GM18519 (cell line): ENCODE results near the gene NUS1.
"Not testable (repeated sequence)": the region's sequence is repeated elsewhere in the genome, so short reads cannot be mapped to it uniquely, and the experiment has no call there.

Source experiments
- ATAC-seq: cut with Tn5 transposase; IDR thresholded peaks from one replicate; pipeline ENCODE4 v1.9.1; 2021; ENCODE audit warnings: mild to moderate bottlenecking, moderate library complexity; ENCODE audit not compliant: unreplicated experiment, low FRiP score

NUS1 gene

DNA sequence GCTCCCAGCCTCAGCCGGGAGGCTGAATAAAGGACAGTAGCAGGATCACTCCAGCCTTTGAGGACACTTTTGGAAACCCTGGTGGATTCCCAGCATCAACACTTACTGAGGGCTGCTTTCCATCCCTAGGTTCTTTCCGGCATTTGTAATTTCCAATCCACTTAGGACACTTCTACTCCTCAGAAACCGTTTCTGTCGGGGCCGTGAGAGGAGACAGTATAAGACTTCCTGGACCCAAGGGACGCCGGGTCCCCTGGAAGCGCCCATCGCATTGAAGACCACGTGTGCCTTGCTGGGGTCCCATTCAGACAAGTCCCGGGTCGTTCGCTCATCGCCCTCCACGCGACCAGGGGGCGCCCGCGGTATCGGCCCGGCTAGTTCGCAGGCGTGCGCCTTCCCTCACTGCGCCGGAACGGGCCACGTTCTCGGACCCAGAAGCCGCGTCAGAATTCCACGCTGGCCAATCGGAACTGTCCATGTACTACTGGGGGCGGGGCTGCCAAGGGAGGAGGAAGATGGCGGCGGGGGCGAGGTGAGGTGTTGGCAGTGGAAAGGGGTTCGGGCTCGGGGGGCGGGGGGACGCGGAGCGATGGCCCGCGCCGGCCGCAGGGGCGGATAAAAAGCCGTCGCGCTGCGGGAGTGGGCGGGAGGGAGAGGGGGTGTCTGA is at the start of gene NUS1:
Gene NUS1, plus strand, starts transcription at position 479 of the 667 bp plus-strand sequence. CDS start 202 bp downstream, outside the sequence.
- peak; percentile 97 for ATAC-seq

DNA sequence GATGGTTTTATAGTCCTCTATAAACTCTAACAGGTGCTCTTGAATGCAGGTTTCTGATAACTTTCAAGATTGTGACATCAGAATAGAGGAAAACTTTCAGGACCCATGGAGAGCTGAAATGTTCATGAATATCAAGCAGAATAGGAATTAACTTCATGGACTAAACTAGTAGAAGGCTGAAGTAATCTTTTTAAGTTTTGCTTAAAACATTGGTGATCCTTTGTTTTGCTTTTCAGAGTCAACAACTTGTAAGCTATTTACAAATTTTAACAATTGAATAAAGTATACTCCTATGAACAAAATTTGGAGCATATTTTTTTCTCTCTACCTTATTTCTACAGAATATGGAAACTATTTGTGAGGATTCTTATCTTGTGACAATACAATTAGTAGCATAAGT is 47.7 kb upstream of the NUS1 start:
- ATAC-seq, result no peak

DNA sequence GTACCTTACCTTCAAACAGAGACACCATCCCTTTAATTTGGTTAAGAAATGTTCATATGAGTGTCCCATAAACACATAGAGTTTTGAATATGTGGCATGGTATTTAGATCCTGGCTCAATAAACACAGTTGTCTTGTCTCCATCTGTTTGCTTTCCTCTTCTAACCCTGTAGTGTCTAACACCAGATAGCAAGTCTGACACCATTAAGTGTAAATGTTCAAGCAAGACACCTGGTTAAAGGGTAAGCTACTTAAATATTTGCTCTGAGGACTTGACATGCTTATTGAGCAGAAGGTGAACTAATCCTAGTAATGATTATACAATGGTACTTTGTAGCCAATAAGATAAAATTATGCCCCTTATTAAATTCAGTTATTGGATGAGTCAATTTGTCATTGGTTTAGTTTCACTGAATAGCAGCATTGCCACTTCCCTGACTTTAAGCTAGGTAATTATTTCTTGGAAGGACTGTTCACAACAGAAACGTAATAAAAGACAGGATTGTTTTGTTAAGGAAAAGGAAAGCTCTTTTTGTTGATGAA is 46.1 kb upstream of the NUS1 start:
- ATAC-seq, result no peak

GRCh38 chr6:117637770-117638169 is 37.5 kb upstream of the NUS1 start:
- no peak for ATAC-seq

DNA sequence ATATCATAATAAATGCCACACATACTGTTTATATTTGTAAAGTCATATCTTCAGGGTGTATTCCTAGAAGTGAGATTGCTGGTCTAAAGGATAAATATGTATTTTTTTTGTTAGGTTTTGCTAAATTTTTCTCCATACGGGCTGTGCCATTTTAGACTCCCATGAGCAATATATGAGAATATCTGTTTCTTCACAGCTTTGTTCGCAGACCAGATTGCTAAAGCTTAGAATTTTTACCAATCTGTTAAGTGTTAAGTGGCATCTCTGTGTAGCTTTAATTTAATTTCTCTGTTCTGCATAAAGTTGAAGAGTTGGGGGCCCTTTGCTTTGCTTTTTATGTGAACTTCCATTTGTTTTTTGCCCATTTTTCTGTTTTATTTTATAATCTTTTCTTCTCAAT is 32.3 kb upstream of the NUS1 start:
- ATAC-seq, result no peak

- not testable (repeated sequence) for ATAC-seq
These were observed 23.3 kb upstream of the NUS1 start for GRCh38 chr6:117651984-117652383.

DNA sequence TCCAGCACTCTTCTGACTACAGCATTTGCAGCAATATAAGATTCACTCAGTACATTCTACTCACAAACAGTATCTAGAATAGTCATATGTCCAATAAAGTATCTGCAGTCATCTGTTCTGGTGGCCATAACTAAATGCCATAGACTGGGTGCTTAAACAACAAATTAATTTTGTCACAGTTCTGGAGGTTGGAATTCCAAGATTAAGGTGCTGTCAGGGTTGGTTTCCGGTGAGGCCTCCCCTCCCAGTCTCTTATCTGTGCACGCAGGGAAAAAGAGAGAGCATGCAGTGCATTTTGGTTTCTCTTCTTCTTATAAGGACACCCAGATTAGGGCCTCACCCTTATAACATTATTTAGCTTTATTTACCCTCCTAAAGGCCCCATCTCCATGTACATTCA is 21.3 kb upstream of the NUS1 start:
- no peak for ATAC-seq

- ATAC-seq, result no peak
These were observed 19.9 kb upstream of the NUS1 start for GRCh38 chr6:117655380-117655779.

DNA sequence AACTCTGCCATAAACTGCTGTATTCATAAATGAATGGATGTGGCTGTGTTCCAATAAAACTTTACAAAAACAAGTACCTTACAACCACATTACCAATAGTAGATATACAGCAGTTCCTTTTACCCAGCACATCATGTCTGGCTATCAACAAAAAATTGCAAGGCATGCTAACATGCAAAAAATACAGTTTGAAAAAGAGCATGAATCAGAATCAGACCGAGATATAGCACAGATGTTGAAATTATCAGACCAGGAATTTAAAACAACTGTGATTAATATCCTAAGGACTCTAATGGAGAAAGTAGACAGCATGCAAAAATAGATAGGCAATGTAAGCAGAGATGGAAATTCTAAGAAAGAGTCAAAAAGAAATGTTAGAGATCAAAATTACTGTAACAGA is 8.4 kb upstream of the NUS1 start:
- ATAC-seq, result no peak

DNA sequence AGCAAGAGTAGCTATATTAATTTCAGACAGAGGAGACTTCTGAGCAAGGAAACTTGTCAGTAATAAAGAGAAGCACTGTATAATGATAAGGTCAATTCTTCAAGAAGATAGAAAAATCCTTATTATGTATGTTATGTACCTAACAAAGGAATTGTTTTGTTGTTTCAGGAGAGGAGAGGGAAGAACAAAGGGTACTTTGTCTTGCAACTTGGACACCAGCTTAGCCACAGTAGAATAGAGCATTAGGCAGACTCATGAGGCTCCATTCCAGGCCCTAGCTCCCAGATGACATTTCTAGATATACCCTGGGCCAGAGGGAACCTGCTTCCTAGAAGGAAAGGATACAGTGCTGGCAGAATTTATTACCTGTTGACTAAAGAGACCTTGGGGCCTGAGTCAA is 6.5 kb upstream of the NUS1 start:
- no peak for ATAC-seq

DNA sequence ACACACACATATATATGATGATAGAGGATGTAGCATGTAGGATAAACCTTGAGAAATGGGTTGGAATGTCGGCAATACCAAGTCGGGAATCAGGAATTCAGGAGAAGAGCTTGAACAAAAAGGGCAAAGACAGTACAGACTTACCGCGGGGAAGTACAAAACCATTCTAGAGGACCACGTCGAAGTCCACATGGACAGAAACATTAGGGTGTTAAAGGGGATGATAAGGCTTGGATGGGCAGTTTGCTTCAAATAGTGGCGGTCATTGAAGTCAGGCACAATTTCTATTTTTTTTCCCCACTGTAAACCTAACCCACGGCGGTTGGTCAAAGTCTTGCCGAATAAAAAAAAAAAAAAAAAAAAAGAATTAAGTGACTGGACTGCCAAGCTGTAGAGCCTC is 766 bp upstream of the NUS1 start:
- no peak for ATAC-seq

- peak; percentile 4 for ATAC-seq
These were observed 511 bp downstream of the NUS1 start for GRCh38 chr6:117675658-117676301.

GRCh38 chr6:117676577-117677218 is 1.4 kb downstream of the NUS1 start:
- ATAC-seq, result no peak

DNA sequence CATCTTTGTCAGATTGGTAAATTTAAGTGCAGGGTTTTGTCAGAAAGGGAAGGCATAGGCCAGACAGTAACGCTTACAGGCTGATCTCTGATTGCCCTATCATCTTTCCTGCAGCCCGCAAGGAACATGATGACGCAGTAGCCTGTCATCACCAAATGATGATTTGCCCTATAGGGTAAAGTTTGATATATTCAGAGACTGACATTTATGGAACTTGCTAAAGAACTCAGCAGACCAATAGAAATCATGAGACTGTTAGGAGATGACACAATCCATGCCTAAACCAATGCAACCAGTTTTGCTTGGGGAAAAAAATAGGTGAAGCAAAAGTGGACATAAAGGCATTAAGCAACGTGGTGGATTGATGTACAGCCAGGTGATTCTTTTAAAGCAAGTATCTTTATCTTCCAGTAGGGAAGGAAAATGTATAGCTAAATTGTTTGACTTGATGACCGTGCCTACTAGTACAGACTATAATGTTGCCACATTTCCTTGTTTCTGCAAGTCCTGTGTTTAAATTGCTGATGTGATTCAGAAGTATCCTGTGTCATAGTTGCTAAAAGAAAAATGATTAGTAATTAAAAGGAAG is 2.4 kb downstream of the NUS1 start:
- ATAC-seq, result no peak

- ATAC-seq, result no peak
These were observed 6.0 kb downstream of the NUS1 start for GRCh38 chr6:117681162-117681741.

GRCh38 chr6:117684749-117685148 is 9.5 kb downstream of the NUS1 start:
- no peak for ATAC-seq

DNA sequence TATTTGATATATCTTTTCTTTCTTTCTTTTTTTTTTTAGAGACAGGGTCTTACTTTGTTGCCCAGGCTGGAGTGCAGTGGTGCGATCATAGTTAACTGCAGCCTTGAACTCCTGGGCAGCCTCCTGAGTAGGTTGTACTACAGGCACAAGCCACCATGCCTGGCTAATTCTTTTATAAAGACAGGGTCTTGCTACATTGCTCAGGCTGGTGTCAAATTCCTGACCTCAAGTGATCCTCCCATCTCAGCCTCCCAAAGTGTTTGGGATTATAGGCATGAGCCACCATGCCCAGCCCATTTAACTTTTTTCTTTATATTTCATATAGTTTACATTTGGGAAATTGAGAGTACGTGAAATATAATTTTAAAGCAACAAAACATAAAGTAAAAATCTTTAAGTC is 10.1 kb downstream of the NUS1 start:
- ATAC-seq, result no peak

- ATAC-seq, result no peak
These were observed 11.9 kb downstream of the NUS1 start for GRCh38 chr6:117687021-117687648.

DNA sequence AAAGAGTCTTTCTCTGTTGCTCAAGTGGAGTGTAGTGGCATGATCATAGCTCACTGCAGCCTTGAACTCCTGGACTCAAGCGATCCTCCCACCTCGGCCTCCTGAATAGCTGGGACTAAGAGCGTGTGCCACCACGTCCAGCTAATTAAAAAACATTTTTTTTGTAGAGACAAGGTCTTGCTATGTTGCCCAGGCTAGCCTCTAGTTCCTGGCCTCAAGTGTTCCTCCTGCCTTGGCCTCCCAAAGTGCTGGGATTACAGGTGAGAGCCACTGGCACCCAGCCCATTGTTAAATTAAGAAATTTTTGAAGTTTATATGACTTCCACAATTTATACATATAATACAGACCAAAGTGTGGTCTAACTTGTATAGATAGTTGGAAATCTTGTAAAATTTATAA is 14.3 kb downstream of the NUS1 start:
- ATAC-seq, result not testable (repeated sequence)

GRCh38 chr6:117706504-117706903 is 31.2 kb downstream of the NUS1 start:
- ATAC-seq, result no peak
